IMR-90 (cell line): ENCODE data around the gene FNDC5. TPM values are rescaled to one million over a fixed set of nuclear protein-coding genes. Genes with fewer than 3 reads are reported as not detected.
A peak's percentile ranks its signal among the peaks of the same experiment; 100 is the strongest.

Source experiments
- ATAC-seq: fragments of 200-7000 bp; cut with Tn5 transposase; 2 replicates; pipeline ENCODE4 v1.9.1; 2020; ENCODE audit warnings: low read depth, mild to moderate bottlenecking, moderate library complexity
- BruUV-seq: library from RNA; stranded (reverse); fragments of 400-500 nt; replicated peaks from 2 replicates; lab custom pipeline; 2021; lab: Mats Ljungman, UMichigan
- CTCF ChIA-PET: fragments of 300-600 bp; formaldehyde crosslinking; extraction: SDS; loops from one replicate; lab custom pipeline; 2021; ENCODE audit warnings: antibody characterized with exemption; lab: Yijun Ruan, JAX
- POLR2A ChIA-PET: fragments of 300-600 bp; sonication (Branson Sonifier 250); formaldehyde crosslinking; loops from one replicate; lab custom pipeline; 2022; ENCODE audit warnings: antibody characterized with exemption; ENCODE audit not compliant: unreplicated experiment; lab: Charles Lee
- DNase-seq: peaks from one replicate; pipeline ENCODE4 v3.0.0; 2013
- H2AFZ ChIP-seq: replicated peaks from 2 replicates; pipeline ENCODE3; 2013; ENCODE audit warnings: low read length, mild to moderate bottlenecking; ENCODE audit not compliant: poor library complexity
- H2AK5ac ChIP-seq: 2 replicates; pipeline ENCODE4 v1.6.1; 2013; ENCODE audit warnings: low read depth, low read length, inconsistent platforms
- H2AK9ac ChIP-seq: replicated peaks from 2 replicates; pipeline ENCODE3; 2013; ENCODE audit warnings: mild to moderate bottlenecking, low read depth, low read length, moderate library complexity; ENCODE audit not compliant: poor library complexity
- H2BK120ac ChIP-seq: 2 replicates; pipeline ENCODE4 v1.6.1; 2013; ENCODE audit warnings: low read depth, low read length, inconsistent platforms
- H2BK15ac ChIP-seq: 3 replicates; pipeline ENCODE4 v1.6.1; 2013; ENCODE audit warnings: low read depth, low read length, inconsistent platforms
- H2BK20ac ChIP-seq: 2 replicates; pipeline ENCODE4 v1.6.1; 2013; ENCODE audit warnings: low read depth, mild to moderate bottlenecking, inconsistent platforms, low read length, moderate library complexity
- H2BK5ac ChIP-seq: 2 replicates; pipeline ENCODE4 v1.6.1; 2013; ENCODE audit warnings: mild to moderate bottlenecking, low read depth, low read length, inconsistent platforms; ENCODE audit not compliant: poor library complexity, severe bottlenecking
- H3K14ac ChIP-seq: replicated peaks from 2 replicates; pipeline ENCODE4 v1.6.1; 2013; ENCODE audit warnings: low read depth, low read length, inconsistent platforms
- H3K18ac ChIP-seq: 2 replicates; pipeline ENCODE4 v1.6.1; 2013; ENCODE audit warnings: low read depth, low read length, control low read depth
- H3K23ac ChIP-seq: 2 replicates; pipeline ENCODE4 v1.6.1; 2013; ENCODE audit warnings: low read depth, low read length, inconsistent platforms
- H3K27ac ChIP-seq: 2 replicates; pipeline ENCODE4 v1.5.1; 2013; ENCODE audit warnings: mild to moderate bottlenecking, control low read depth, low read length; ENCODE audit not compliant: insufficient read depth
- H3K27me3 ChIP-seq: 2 replicates; pipeline ENCODE4 v1.6.1; 2013; ENCODE audit warnings: low read length; ENCODE audit not compliant: control insufficient read depth, insufficient read depth
- H3K36me3 ChIP-seq: 2 replicates; pipeline ENCODE4 v1.6.1; 2013; ENCODE audit warnings: low read length, mixed read lengths; ENCODE audit not compliant: control insufficient read depth, insufficient read depth
- H3K4ac ChIP-seq: 2 replicates; pipeline ENCODE4 v1.6.1; 2013; ENCODE audit warnings: low read depth, low read length, inconsistent platforms
- H3K4me1 ChIP-seq: 2 replicates; pipeline ENCODE4 v1.6.1; 2013; ENCODE audit warnings: low read length, mixed read lengths; ENCODE audit not compliant: control insufficient read depth, insufficient read depth
- H3K4me2 ChIP-seq: 2 replicates; pipeline ENCODE4 v1.6.1; 2013; ENCODE audit warnings: low read depth, mild to moderate bottlenecking, control low read depth, low read length, moderate library complexity
- H3K4me3 ChIP-seq: 2 replicates; pipeline ENCODE4 v1.5.1; 2013; ENCODE audit warnings: low read depth, mild to moderate bottlenecking, control low read depth, low read length, moderate library complexity; ENCODE audit not compliant: insufficient read depth
- H3K56ac ChIP-seq: 2 replicates; pipeline ENCODE4 v1.6.1; 2013; ENCODE audit warnings: low read length, inconsistent platforms; ENCODE audit not compliant: insufficient read depth; ENCODE audit errors: extremely low read depth
- H3K79me1 ChIP-seq, 2 experiments: 2 replicates each; pipeline ENCODE4 v1.6.1; 2013; ENCODE audit warnings: low read length in 2 of 2, inconsistent platforms in 1 of 2, low read depth in 1 of 2
- H3K9ac ChIP-seq: 2 replicates; pipeline ENCODE4 v1.6.1; 2013; ENCODE audit warnings: low read depth, low read length, control low read depth
- H3K9me1 ChIP-seq: 2 replicates; pipeline ENCODE4 v1.6.1; 2013; ENCODE audit warnings: low read length, inconsistent platforms; ENCODE audit not compliant: insufficient read depth
- H3K9me3 ChIP-seq: 2 replicates; pipeline ENCODE4 v1.6.1; 2013; ENCODE audit warnings: low read length; ENCODE audit not compliant: control insufficient read depth, insufficient read depth
- H4K20me1 ChIP-seq: 2 replicates; pipeline ENCODE4 v1.6.1; 2013; ENCODE audit warnings: low read length, inconsistent platforms; ENCODE audit not compliant: insufficient read depth
- H4K5ac ChIP-seq: 2 replicates; pipeline ENCODE4 v1.6.1; 2013; ENCODE audit warnings: mild to moderate bottlenecking, low read depth, low read length, control low read depth
- H4K8ac ChIP-seq, 2 experiments: 2 replicates each; pipeline ENCODE4 v1.6.1; 2013; ENCODE audit warnings: low read depth in 2 of 2, low read length in 2 of 2, control low read depth in 1 of 2, inconsistent platforms in 1 of 2
- H4K91ac ChIP-seq: 2 replicates; pipeline ENCODE4 v1.6.1; 2013; ENCODE audit warnings: low read depth, low read length, inconsistent platforms; ENCODE audit not compliant: insufficient read depth
- BHLHE40 ChIP-seq: fragments of 150-350 bp; IDR thresholded peaks from 2 replicates; pipeline ENCODE4 v1.6.1; 2016; ENCODE audit warnings: mild to moderate bottlenecking, low read depth, low read length
- CEBPB ChIP-seq: IDR thresholded peaks from 2 replicates; pipeline ENCODE4 v1.6.1; 2012; ENCODE audit warnings: low read depth, low read length, improper control_type of control experiment
- CHD1 ChIP-seq: IDR thresholded peaks from 2 replicates; pipeline ENCODE4 v1.6.1; 2012; ENCODE audit warnings: low read depth, low read length, improper control_type of control experiment
- CTCF ChIP-seq: conservative IDR thresholded peaks from 2 replicates; pipeline ENCODE4 v1.5.1; 2012; ENCODE audit warnings: mild to moderate bottlenecking, low read depth, low read length, improper control_type of control experiment
- ELK1 ChIP-seq: fragments of 150-350 bp; IDR thresholded peaks from 2 replicates; pipeline ENCODE4 v1.6.1; 2016; ENCODE audit warnings: low read depth, mild to moderate bottlenecking, low read length, moderate library complexity, borderline replicate concordance
- FOS ChIP-seq: fragments of 150-350 bp; IDR thresholded peaks from 2 replicates; pipeline ENCODE4 v1.6.1; 2016; ENCODE audit warnings: low read depth, low read length
- MAFK ChIP-seq: IDR thresholded peaks from 2 replicates; pipeline ENCODE4 v1.6.1; 2012; ENCODE audit warnings: low read depth, low read length, improper control_type of control experiment
- MAZ ChIP-seq: IDR thresholded peaks from 2 replicates; pipeline ENCODE4 v1.6.1; 2012; ENCODE audit warnings: low read depth, mild to moderate bottlenecking, low read length, improper control_type of control experiment, moderate library complexity, borderline replicate concordance
- MXI1 ChIP-seq: IDR thresholded peaks from 2 replicates; pipeline ENCODE4 v1.6.1; 2012; ENCODE audit warnings: low read depth, mild to moderate bottlenecking, low read length, moderate library complexity, borderline replicate concordance
- NFE2L2 ChIP-seq: fragments of 150-350 bp; IDR thresholded peaks from 2 replicates; pipeline ENCODE4 v1.6.1; 2016; ENCODE audit warnings: low read depth, mild to moderate bottlenecking, low read length
- POLR2A ChIP-seq: IDR thresholded peaks from 2 replicates; pipeline ENCODE4 v1.6.1; 2012; ENCODE audit warnings: mild to moderate bottlenecking, low read depth, low read length
- RCOR1 ChIP-seq: IDR thresholded peaks from 2 replicates; pipeline ENCODE4 v1.6.1; 2012; ENCODE audit warnings: mild to moderate bottlenecking, low read length, improper control_type of control experiment; ENCODE audit not compliant: insufficient replicate concordance
- RFX5 ChIP-seq: IDR thresholded peaks from 2 replicates; pipeline ENCODE4 v1.8.0; 2012; ENCODE audit warnings: low read depth, mild to moderate bottlenecking, low read length, moderate library complexity
- SMC3 ChIP-seq: fragments of 150-350 bp; IDR thresholded peaks from 2 replicates; pipeline ENCODE4 v1.6.1; 2016; ENCODE audit warnings: low read depth, mild to moderate bottlenecking, antibody characterized with exemption, low read length, moderate library complexity
- USF2 ChIP-seq: fragments of 150-350 bp; IDR thresholded peaks from 2 replicates; pipeline ENCODE4 v1.6.1; 2017; ENCODE audit warnings: mild to moderate bottlenecking, antibody characterized with exemption, low read length, low read depth
- WGBS, 2 experiments: methylation state at CpG; one replicate each; pipeline versions ENCODE4 v1.1.5 to v1.1.7; 2013; ENCODE audit warnings: missing lambda C conversion rate in 2 of 2; ENCODE audit not compliant: insufficient read length in 1 of 2; ENCODE audit errors: extremely low coverage in 2 of 2; 5-methylcytosine and 5-hydroxymethylcytosine counted together
- dilution Hi-C: fragments of 300-500 bp; cut with HindIII; formaldehyde crosslinking; loops from one replicate; pipeline ENCODE4 v1.14.3; 2018; ENCODE audit warnings: low sequenced_read_pairs; ENCODE audit not compliant: unreplicated experiment
- in situ Hi-C: fragments of 300-500 bp; cut with MboI; formaldehyde crosslinking; loops from 3 replicates; pipeline ENCODE4 v1.14.3; 2019; ENCODE audit warnings: low sequenced_read_pairs, inconsistent platforms, mixed read lengths
- intact Hi-C: fragments of 100-400 bp; cut with micrococcal nuclease; formaldehyde crosslinking; loops from 2 replicates; pipeline ENCODE4 v1.10.0; 2022
- polyA plus RNA-seq, 3 experiments: library from polyadenylated mRNA; depleted of rRNA; stranded (reverse); fragments of >200 nt; gene quantifications; 2 replicates each; pipeline ENCODE4 v1.2.3, GENCODE V29; 2012; ENCODE audit warnings: low replicate concordance in 1 of 3
- total RNA-seq: library from RNA; depleted of rRNA; stranded (reverse); fragments of >200 nt; gene quantifications from 2 replicates; pipeline ENCODE4 v1.2.3, GENCODE V29; 2012

Gene FNDC5
- total and polyA plus RNA-seq, 2 of the 4 experiments (the other 2 are of a cell fraction), result 1.2 to 1.6 TPM

- Histone ChIP-seq H4K8ac (no peak overlapping the region), H2BK15ac (no peak overlapping the region), H3K4me3 (no peak overlapping the region), H4K91ac (no peak overlapping the region), H2AK5ac (no peak overlapping the region), H2BK120ac (no peak overlapping the region), H3K56ac (no peak overlapping the region), H3K4ac (no peak overlapping the region), H3K4me2 (no peak overlapping the region), H3K27ac (no peak overlapping the region), H2BK5ac (no peak overlapping the region), H3K4me1 (no peaks in the 10 kb centered on the region), H3K18ac (no peak overlapping the region), H3K23ac (no peak overlapping the region), H3K14ac (no peak overlapping the region), H2AFZ (no peak overlapping the region), H2BK20ac (no peak overlapping the region), H3K9me3 (no peaks in the 10 kb centered on the region), H4K20me1 (peaks cover 3% of the 10 kb centered on the region; the same call in 1 of the 2 replicates), H3K27me3 (peaks cover 67% of the 10 kb centered on the region), H2AK9ac (peak overlapping the region; percentile 42), H3K79me1 (no peaks in the 10 kb centered on the region), H3K36me3 (no peaks in the 10 kb centered on the region), H3K9me1 (peaks cover 4% of the 10 kb centered on the region; the same call in 1 of the 2 replicates), H4K5ac (no peak overlapping the region), H3K9ac (no peak overlapping the region)
- dilution Hi-C loops (no loop called here), in situ Hi-C loops (no loop called here), intact Hi-C loops (loop anchor here (1.0 to 5.0 kb wide), 2 partner anchors 199 to 485 kb away; no protein-coding TSS in a partner anchor)
- WGBS, 2 experiments, result 54% methylated on average over 10 of the region's 19 CpGs; no CpG with 5 or more reads in 1 of the 2 experiments
- TF ChIP-seq MAZ (no peak), MAFK (no peak), NFE2L2 (no peak), BHLHE40 (no peak), CTCF (no peak), RCOR1 (no peak), CHD1 (no peak), FOS (no peak), SMC3 (no peak), USF2 (no peak), POLR2A (no peak), ELK1 (no peak), RFX5 (no peak), MXI1 (no peak), CEBPB (no peak)
- ChIA-PET CTCF (interaction anchor here (0.9 kb wide), 2 partner anchors 26 to 30 kb away, joined by 3 read pairs; no protein-coding TSS in a partner anchor), POLR2A (no interaction called here)
- no peak for ATAC-seq
- no TSS peak for BruUV-seq
- DNase-seq, result no peak
These were observed 16.2 kb upstream of the FNDC5 start for GRCh38 chr1:32886828-32887414.
